Measurements from ENCODE around the gene WDR5. TPM values are rescaled to one million over a fixed set of nuclear protein-coding genes. Genes with fewer than 3 reads are reported as not detected.
A peak's percentile ranks its signal among the peaks of the same experiment; 100 is the strongest.

WDR5 gene
- polyA plus RNA-seq, 2 of the 4 experiments (the other 2 are of a cell fraction), result 37.9 to 46.0 TPM

- Histone ChIP-seq H3K4me3 (no peak overlapping the region), H3K27ac (no peak overlapping the region), H3K4me2 (no peak overlapping the region), H3K9me3 (peaks cover 17% of the 10 kb centered on the region; the same call in 2 of the 3 replicates), H3K4me1 (no peaks in the 10 kb centered on the region)
- FAIRE-seq, result no peak
- ATAC-seq, result peak in 1 of 2 experiments; percentile 47; a peak in 3 of 6 replicates
- ChIA-PET POLR2A (no interaction called here), CTCF (interaction anchor here (0.7 to 1.9 kb wide), 4 partner anchors 11 to 242 kb away, joined by 3 to 5 read pairs (median 4); no protein-coding TSS in a partner anchor)
- DNase-seq (ENCODE audit: low read depth in 1 of 2, low spot score in 1 of 2), result no peak
- 72% methylated on average over 18 of the region's 20 CpGs for WGBS (ENCODE audit: missing lambda C conversion rate)
- no peak for TF ChIP-seq MAZ (IDR thresholded peaks at IDR 0.05; ENCODE audit: borderline replicate concordance, low read depth, low read length)
- TF ChIP-seq E2F6 (IDR thresholded peaks at IDR 0.05; ENCODE audit: borderline replicate concordance, low read depth), result no peak
- no peak for TF ChIP-seq REST (IDR thresholded peaks at IDR 0.05)
- TF ChIP-seq EP300 (IDR thresholded peaks at IDR 0.05), result no peak
- no peak for TF ChIP-seq MAX (IDR thresholded peaks at IDR 0.05)
- TF ChIP-seq CEBPB (IDR thresholded peaks at IDR 0.05), result no peak
- no peak for TF ChIP-seq RAD21 (conservative IDR thresholded peaks at IDR 0.05 in 1 of 2, IDR thresholded peaks at IDR 0.05 in 1 of 2)
- TF ChIP-seq RCOR1 (IDR thresholded peaks at IDR 0.05; ENCODE audit: low read depth, low read length), result no peak
- no peak for TF ChIP-seq KDM1A (IDR thresholded peaks at IDR 0.05; ENCODE audit: low read depth)
- TF ChIP-seq GATA3 (IDR thresholded peaks at IDR 0.05; ENCODE audit: borderline replicate concordance), result no peak
- no peak for TF ChIP-seq ZNF302 (CRISPR knock-in tag; IDR thresholded peaks at IDR 0.05)
- TF ChIP-seq EHF (CRISPR knock-in tag; IDR thresholded peaks at IDR 0.05), result no peak
- TF ChIP-seq HDAC2 (IDR thresholded peaks at IDR 0.05), result no peak
- no peak for TF ChIP-seq ESRRA (IDR thresholded peaks at IDR 0.05; ENCODE audit: borderline replicate concordance, low read length)
- TF ChIP-seq RARB (CRISPR knock-in tag; IDR thresholded peaks at IDR 0.05), result no peak
- TF ChIP-seq CTCF (IDR thresholded peaks at IDR 0.05), result no peak
- no peak for TF ChIP-seq RNF2 (IDR thresholded peaks at IDR 0.05; ENCODE audit: borderline replicate concordance, low read depth)
- no peak for TF ChIP-seq MYC (IDR thresholded peaks at IDR 0.05; ENCODE audit: borderline replicate concordance, low read length)
- no peak for TF ChIP-seq NPAS2 (CRISPR knock-in tag; IDR thresholded peaks at IDR 0.05; ENCODE audit: borderline replicate concordance)
- no peak for TF ChIP-seq JUNB (IDR thresholded peaks at IDR 0.05)
Measured at GRCh38 chr9:134206311-134207300, 70.7 kb downstream of the WDR5 start.

Measured in A549 (cell line).